Measurements from ENCODE around the gene KPRP.

The KPRP gene

DNA sequence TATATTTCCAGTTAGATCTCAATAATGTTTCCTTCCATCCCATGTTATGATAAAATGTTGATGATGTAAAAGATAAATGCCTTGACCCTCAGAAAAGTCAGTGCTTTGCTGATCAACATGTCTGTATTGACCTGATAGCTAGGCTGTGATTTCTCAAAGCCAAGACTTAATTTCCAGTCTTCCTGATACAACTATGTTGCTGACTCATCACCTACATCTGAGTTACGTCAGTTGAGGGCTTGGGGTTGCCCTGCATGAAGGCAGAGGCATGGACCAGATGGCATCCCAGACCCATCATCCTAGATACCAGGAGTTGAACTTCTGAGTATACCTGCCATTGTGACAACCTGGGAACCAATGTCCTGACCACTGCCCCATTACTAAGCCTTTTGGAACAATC lies 43.5 kb downstream of the KPRP start:
- Mint-ChIP-seq H3K4me3 (no peak overlapping the region), H3K27me3 (peaks cover 54% of the 10 kb centered on the region), H3K4me1 (ENCODE audit: low read depth) (no peaks in the 10 kb centered on the region), H3K27ac (no peak overlapping the region), H3K9me3 (no peaks in the 10 kb centered on the region), H3K36me3 (ENCODE audit: low read depth) (no peaks in the 10 kb centered on the region)
- DNase-seq, result no peak

DNA sequence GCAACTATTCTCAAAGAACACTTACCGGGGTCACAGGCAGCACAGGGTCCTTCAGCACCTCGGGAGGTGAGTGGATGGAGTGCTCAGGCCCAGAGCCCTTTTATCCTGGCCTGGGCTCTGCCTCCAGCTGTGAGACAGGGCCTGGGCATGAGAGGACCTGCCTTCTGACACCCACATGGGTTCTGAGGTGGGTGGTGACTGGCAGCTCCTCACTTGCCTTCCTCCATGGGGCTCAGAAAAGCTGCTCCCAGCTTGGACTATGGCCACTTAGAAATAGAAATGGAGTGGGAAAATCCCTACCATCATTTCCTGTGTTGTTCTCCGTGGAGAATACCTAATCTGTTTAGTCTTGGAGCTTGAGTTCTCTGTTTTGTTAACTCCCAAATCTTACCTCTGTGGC lies 48.8 kb downstream of the KPRP start, which contains the start of gene LCE1C:
LCE1C (minus strand) TSS at position 76 of the 400 bp plus-strand sequence. CDS start 1,173 bp downstream, outside the sequence.
- Mint-ChIP-seq H3K27me3 (peaks cover 40% of the 10 kb centered on the region), H3K4me1 (ENCODE audit: low read depth) (no peaks in the 10 kb centered on the region), H3K9me3 (no peaks in the 10 kb centered on the region), H3K4me3 (no peak within 1 kb of the TSS), H3K36me3 (ENCODE audit: low read depth) (no peaks in the 10 kb centered on the region), H3K27ac (no peak within 1 kb of the TSS)
- DNase-seq, result no peak

DNA sequence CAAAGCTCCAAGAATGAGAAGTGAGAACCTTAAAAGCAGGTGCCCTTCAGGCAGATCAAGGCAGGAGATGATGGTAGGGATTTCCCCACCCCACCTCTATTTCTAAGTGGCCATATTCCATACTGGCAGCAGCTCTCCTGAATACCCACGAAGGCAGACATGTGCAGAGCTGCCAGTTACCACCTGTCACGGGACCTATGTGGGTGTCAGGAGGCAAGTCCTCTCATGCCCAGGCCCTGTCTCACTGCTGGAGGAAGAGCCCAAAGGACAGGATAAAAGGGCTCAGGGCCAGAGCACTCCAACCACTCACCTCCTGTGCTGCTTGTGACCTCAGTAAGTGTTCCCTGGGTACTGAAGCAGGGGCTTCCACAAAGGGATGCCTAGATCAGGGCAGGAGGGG lies 53.2 kb downstream of the KPRP start:
- Mint-ChIP-seq H3K4me1 (ENCODE audit: low read depth) (no peaks in the 10 kb centered on the region), H3K36me3 (ENCODE audit: low read depth) (no peaks in the 10 kb centered on the region), H3K27ac (no peak overlapping the region), H3K4me3 (no peak overlapping the region), H3K9me3 (no peaks in the 10 kb centered on the region), H3K27me3 (peaks cover 28% of the 10 kb centered on the region)
- DNase-seq, result no peak

Measured in activated T-cell treated with anti-CD3 and anti-CD28 coated beads, Interleukin-2, amount 50 U/mL, for 24 hours (primary cell).